ENCODE measurements around the gene SYNPR. TPM values are rescaled to one million over a fixed set of nuclear protein-coding genes. Genes with fewer than 3 reads are reported as not detected.

Gene SYNPR
- total RNA-seq, 4 donors from 2014 or later: not detected

- H3K4me3 ChIP-seq: no peak within 1 kb of the TSS
- 79% methylated on average over 5 of the region's 5 CpGs for WGBS
- no peak for DNase-seq (ENCODE audit: low spot score in 2 of 2)
- H3K36me3 ChIP-seq: no peaks in the 10 kb centered on the region
- TF ChIP-seq POLR2AphosphoS5 (IDR thresholded peaks at IDR 0.05) (no peak), POLR2A (IDR thresholded peaks at IDR 0.05) (no peak), EP300 (IDR thresholded peaks at IDR 0.05) (no peak), CTCF (IDR thresholded peaks at IDR 0.05) (no peak)
- H3K27ac ChIP-seq: no peak within 1 kb of the TSS
- no peaks in the 10 kb centered on the region for H3K4me1 ChIP-seq
- no peaks in the 10 kb centered on the region for H3K9me3 ChIP-seq
- no peaks in the 10 kb centered on the region for H3K27me3 ChIP-seq
Observed at GRCh38 chr3:63652066-63652725, 374.1 kb downstream of the SYNPR start, which contains the start of gene SNTN. Gene SNTN (plus strand): TSS chr3:63652675. CDS start chr3:63652688, 13 bp downstream.

DNA sequence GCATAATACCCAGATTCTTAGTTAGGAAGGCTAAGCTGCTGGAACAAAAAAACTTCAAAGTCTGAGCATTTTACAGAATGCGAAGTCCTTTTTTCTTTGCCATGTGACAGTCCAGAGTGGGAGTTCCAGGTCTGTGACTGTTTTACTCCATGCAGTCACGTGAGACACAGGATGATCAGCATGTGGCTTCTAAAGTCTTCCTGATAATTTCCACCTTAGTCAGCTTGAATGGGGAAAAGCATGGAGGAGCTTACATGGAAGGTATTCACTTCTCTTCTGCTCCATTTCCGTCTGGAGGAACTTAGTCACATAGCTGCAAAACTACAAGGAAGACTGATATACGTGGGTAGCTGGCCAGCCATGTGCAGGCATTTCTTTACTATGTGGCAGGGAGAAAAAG, 376.1 kb downstream of the SYNPR start:
- TF ChIP-seq POLR2AphosphoS5 (IDR thresholded peaks at IDR 0.05): no peak
- no peak for TF ChIP-seq CTCF (IDR thresholded peaks at IDR 0.05)
- TF ChIP-seq EP300 (IDR thresholded peaks at IDR 0.05): no peak
- TF ChIP-seq POLR2A (IDR thresholded peaks at IDR 0.05): no peak
- Histone ChIP-seq H3K9me3 (no peaks in the 10 kb centered on the region), H3K27me3 (no peaks in the 10 kb centered on the region), H3K4me3 (no peak overlapping the region), H3K27ac (no peak overlapping the region), H3K36me3 (no peaks in the 10 kb centered on the region), H3K4me1 (no peaks in the 10 kb centered on the region)
- no peak for DNase-seq (ENCODE audit: low spot score in 2 of 2)
- WGBS: 68% methylated on average over 4 of the region's 4 CpGs

DNA sequence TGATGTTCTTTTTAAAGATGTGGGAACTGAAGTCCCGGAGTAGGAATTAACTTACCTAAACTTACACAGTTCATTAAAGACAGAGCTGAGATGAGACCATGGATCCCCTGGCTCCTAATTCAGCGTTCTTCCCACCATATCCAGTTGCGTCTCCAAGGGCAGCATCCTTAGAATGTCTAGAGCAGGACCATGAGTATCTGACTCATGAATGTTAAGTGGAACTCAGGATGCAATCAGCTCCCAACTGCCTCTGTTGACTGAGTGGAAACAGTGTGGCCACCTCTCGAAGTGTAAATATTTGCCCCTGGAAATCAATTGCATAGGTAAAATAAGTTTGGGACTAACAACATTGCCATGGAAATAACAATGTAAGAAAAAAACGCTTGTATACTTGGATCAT, 376.8 kb downstream of the SYNPR start:
- H3K36me3 ChIP-seq: no peaks in the 10 kb centered on the region
- DNase-seq (ENCODE audit: low spot score in 2 of 2): no peak
- WGBS: 66% methylated on average over 5 of the region's 5 CpGs
- TF ChIP-seq POLR2A (IDR thresholded peaks at IDR 0.05) (no peak), POLR2AphosphoS5 (IDR thresholded peaks at IDR 0.05) (no peak), CTCF (IDR thresholded peaks at IDR 0.05) (no peak), EP300 (IDR thresholded peaks at IDR 0.05) (no peak)
- H3K27me3 ChIP-seq: no peaks in the 10 kb centered on the region
- H3K4me3 ChIP-seq: no peak overlapping the region
- H3K27ac ChIP-seq: no peak overlapping the region
- H3K4me1 ChIP-seq: no peaks in the 10 kb centered on the region
- no peaks in the 10 kb centered on the region for H3K9me3 ChIP-seq

- TF ChIP-seq POLR2A (IDR thresholded peaks at IDR 0.05): no peak
- TF ChIP-seq CTCF (IDR thresholded peaks at IDR 0.05): no peak
- TF ChIP-seq EP300 (IDR thresholded peaks at IDR 0.05): no peak
- TF ChIP-seq POLR2AphosphoS5 (IDR thresholded peaks at IDR 0.05): no peak
- Histone ChIP-seq H3K9me3 (no peaks in the 10 kb centered on the region), H3K27me3 (no peaks in the 10 kb centered on the region), H3K36me3 (no peaks in the 10 kb centered on the region), H3K27ac (no peak overlapping the region), H3K4me1 (no peaks in the 10 kb centered on the region), H3K4me3 (no peak overlapping the region)
- WGBS: 73% methylated on average over 4 of the region's 4 CpGs
- DNase-seq (ENCODE audit: low spot score in 2 of 2): no peak
Observed at GRCh38 chr3:63655519-63655918, 377.4 kb downstream of the SYNPR start.

- no peaks in the 10 kb centered on the region for H3K27me3 ChIP-seq
- no peaks in the 10 kb centered on the region for H3K4me1 ChIP-seq
- no peak overlapping the region for H3K27ac ChIP-seq
- no peaks in the 10 kb centered on the region for H3K36me3 ChIP-seq
- no peak for TF ChIP-seq POLR2AphosphoS5 (IDR thresholded peaks at IDR 0.05)
- TF ChIP-seq EP300 (IDR thresholded peaks at IDR 0.05): no peak
- no peak for TF ChIP-seq POLR2A (IDR thresholded peaks at IDR 0.05)
- TF ChIP-seq CTCF (IDR thresholded peaks at IDR 0.05): no peak
- DNase-seq (ENCODE audit: low spot score in 2 of 2): no peak
- 69% methylated on average over 6 of the region's 6 CpGs for whole genome bisulfite sequencing
- no peaks in the 10 kb centered on the region for H3K9me3 ChIP-seq
- H3K4me3 ChIP-seq: no peak overlapping the region
Observed at GRCh38 chr3:63656786-63657185, 378.7 kb downstream of the SYNPR start.

Data from suprapubic skin (tissue), 4 donors.